ENCODE data around the gene SMARCB1. TPM values are rescaled to one million over a fixed set of nuclear protein-coding genes. Genes with fewer than 3 reads are reported as not detected.

Gene SMARCB1
- total and polyA plus RNA-seq, 2 of the 4 experiments (the other 2 are of a cell fraction): 110 to 159 TPM

DNA sequence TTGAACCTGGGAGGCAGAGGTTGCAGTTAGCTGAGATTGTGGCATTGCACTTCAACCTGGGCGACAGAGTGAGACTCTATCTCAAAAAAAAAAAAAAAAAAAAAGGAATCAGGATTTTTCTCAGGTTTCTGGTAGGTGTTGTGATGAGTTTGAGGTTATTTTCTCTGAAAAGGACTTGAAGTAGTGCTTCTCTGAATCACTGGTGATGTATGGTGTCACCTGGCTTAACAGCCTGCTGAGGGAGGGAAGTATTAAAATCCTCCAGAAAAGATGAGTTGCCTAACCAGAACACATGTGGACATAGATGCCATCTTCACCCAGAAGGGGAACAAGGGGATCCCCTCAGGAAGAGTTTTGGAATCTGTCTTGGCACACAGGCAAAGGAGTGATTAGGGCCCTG is 20.1 kb downstream of the SMARCB1 start:
- Histone ChIP-seq H2AK5ac (ENCODE audit: low read depth, low read length) (no peak overlapping the region), H3K23ac (ENCODE audit: low read depth, low read length) (no peak overlapping the region), H2BK15ac (ENCODE audit: low read depth, low read length) (no peak overlapping the region), H2AFZ (replicated peaks; ENCODE audit: low read length, poor library complexity) (no peak overlapping the region), H4K5ac (ENCODE audit: low read depth, low read length) (no peak overlapping the region), H4K91ac (ENCODE audit: insufficient read depth, low read depth, low read length) (no peak overlapping the region), H3K79me1 (ENCODE audit: low read depth in 1 of 2, low read length in 2 of 2) (peaks cover 0 to 6% of the 10 kb centered on the region in 2 experiments; a peak in 2 of 4 replicates), H3K27ac (ENCODE audit: insufficient read depth, low read length) (no peak overlapping the region), H3K14ac (replicated peaks; ENCODE audit: low read depth, low read length) (no peak overlapping the region), H3K9me3 (ENCODE audit: control insufficient read depth, insufficient read depth, low read length) (no peaks in the 10 kb centered on the region), H3K9ac (ENCODE audit: low read depth, low read length) (no peak overlapping the region), H3K4me3 (ENCODE audit: insufficient read depth, low read depth, low read length) (no peak overlapping the region), H3K4me1 (ENCODE audit: control insufficient read depth, insufficient read depth, low read length) (no peaks in the 10 kb centered on the region), H3K36me3 (ENCODE audit: control insufficient read depth, insufficient read depth, low read length) (peaks cover 49% of the 10 kb centered on the region), H2BK120ac (ENCODE audit: low read depth, low read length) (no peak overlapping the region), H3K9me1 (ENCODE audit: insufficient read depth, low read length) (no peaks in the 10 kb centered on the region), H3K4me2 (ENCODE audit: low read depth, low read length) (no peak overlapping the region), H3K4ac (ENCODE audit: low read depth, low read length) (no peak overlapping the region), H4K8ac (ENCODE audit: low read depth in 2 of 2, low read length in 2 of 2) (no peak overlapping the region), H3K18ac (ENCODE audit: low read depth, low read length) (no peak overlapping the region), H4K20me1 (ENCODE audit: insufficient read depth, low read length) (no peaks in the 10 kb centered on the region; the same call in 1 of the 2 replicates), H3K27me3 (ENCODE audit: control insufficient read depth, insufficient read depth, low read length) (no peaks in the 10 kb centered on the region), H2AK9ac (replicated peaks; ENCODE audit: low read depth, low read length, poor library complexity) (no peak overlapping the region), H2BK5ac (ENCODE audit: low read depth, low read length, poor library complexity, severe bottlenecking) (no peak overlapping the region), H3K56ac (ENCODE audit: extremely low read depth, insufficient read depth, low read length) (no peak overlapping the region), H2BK20ac (ENCODE audit: low read depth, low read length) (no peak overlapping the region)
- ATAC-seq (ENCODE audit: low read depth) (no peak), DNase-seq (no peak)
- dilution Hi-C loops (cut with HindIII; ENCODE audit: low sequenced_read_pairs, unreplicated experiment): no loop called here
- ChIA-PET CTCF (interaction anchor here (0.7 kb wide), 1 partner anchor 1191 kb away, joined by 3 read pairs; no protein-coding TSS in a partner anchor), POLR2A (ENCODE audit: unreplicated experiment) (no interaction called here)
- BruUV-seq (replicated peaks): no TSS peak
- in situ Hi-C loops (cut with MboI; ENCODE audit: low sequenced_read_pairs): no loop called here
- TF ChIP-seq, protein P1, sequence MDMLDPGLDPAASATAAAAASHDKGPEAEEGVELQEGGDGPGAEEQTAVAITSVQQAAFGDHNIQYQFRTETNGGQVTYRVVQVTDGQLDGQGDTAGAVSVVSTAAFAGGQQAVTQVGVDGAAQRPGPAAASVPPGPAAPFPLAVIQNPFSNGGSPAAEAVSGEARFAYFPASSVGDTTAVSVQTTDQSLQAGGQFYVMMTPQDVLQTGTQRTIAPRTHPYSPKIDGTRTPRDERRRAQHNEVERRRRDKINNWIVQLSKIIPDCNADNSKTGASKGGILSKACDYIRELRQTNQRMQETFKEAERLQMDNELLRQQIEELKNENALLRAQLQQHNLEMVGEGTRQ (IDR thresholded peaks at IDR 0.05; ENCODE audit: low read depth, low read length): no peak
- TF ChIP-seq FOS (IDR thresholded peaks at IDR 0.05; ENCODE audit: low read depth, low read length): no peak
- no peak for TF ChIP-seq NFE2L2 (IDR thresholded peaks at IDR 0.05; ENCODE audit: low read depth, low read length)
- TF ChIP-seq, protein P2, sequence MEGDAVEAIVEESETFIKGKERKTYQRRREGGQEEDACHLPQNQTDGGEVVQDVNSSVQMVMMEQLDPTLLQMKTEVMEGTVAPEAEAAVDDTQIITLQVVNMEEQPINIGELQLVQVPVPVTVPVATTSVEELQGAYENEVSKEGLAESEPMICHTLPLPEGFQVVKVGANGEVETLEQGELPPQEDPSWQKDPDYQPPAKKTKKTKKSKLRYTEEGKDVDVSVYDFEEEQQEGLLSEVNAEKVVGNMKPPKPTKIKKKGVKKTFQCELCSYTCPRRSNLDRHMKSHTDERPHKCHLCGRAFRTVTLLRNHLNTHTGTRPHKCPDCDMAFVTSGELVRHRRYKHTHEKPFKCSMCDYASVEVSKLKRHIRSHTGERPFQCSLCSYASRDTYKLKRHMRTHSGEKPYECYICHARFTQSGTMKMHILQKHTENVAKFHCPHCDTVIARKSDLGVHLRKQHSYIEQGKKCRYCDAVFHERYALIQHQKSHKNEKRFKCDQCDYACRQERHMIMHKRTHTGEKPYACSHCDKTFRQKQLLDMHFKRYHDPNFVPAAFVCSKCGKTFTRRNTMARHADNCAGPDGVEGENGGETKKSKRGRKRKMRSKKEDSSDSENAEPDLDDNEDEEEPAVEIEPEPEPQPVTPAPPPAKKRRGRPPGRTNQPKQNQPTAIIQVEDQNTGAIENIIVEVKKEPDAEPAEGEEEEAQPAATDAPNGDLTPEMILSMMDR (conservative IDR thresholded peaks at IDR 0.05; ENCODE audit: low read depth, low read length): no peak
- intact Hi-C loops (cut with micrococcal nuclease): no loop called here
- no CpG with 5 or more reads among the region's 1 CpG for WGBS, 2 experiments (ENCODE audit: extremely low coverage in 2 of 2, insufficient read length in 1 of 2)
